HepG2 (cell line): ENCODE results near the gene DMGDH. TPM values are rescaled to one million over a fixed set of nuclear protein-coding genes. Genes with fewer than 3 reads are reported as not detected.

Source experiments
- ATAC-seq: fragments of 200-7000 bp; cut with Tn5 transposase; 3 replicates; pipeline ENCODE4 v1.9.1; 2020; ENCODE audit warnings: mild to moderate bottlenecking, moderate library complexity
- BruUV-seq: library from RNA; stranded (reverse); fragments of 400-500 nt; replicated peaks from 2 replicates; lab custom pipeline; 2021; lab: Mats Ljungman, UMichigan
- CTCF ChIA-PET: fragments of 300-600 bp; formaldehyde crosslinking; extraction: SDS; loops from one replicate; lab custom pipeline; 2021; ENCODE audit warnings: low total read pairs, inconsistent platforms, low intra/inter-chr PET ratio; lab: Yijun Ruan, JAX
- POLR2A ChIA-PET: fragments of 350-600 bp; sonication (Branson Sonifier 250); formaldehyde crosslinking; loops from one replicate; lab custom pipeline; 2020; ENCODE audit warnings: antibody characterized with exemption, inconsistent platforms; lab: Yijun Ruan, JAX
- DNase-seq: peaks from one replicate; pipeline ENCODE4 v3.0.0-alpha.2; 2015; ENCODE audit warnings: low spot score
- FAIRE-seq: peaks from 3 replicates; lab custom pipeline; 2011; peaks lifted over from hg19 to GRCh38; lab: Jason Lieb, UNC
- H2AFZ ChIP-seq: one replicate; pipeline ENCODE4 v1.6.1; 2011; ENCODE audit warnings: low read length, inconsistent platforms
- H3K27ac ChIP-seq: fragments of 300-600 bp; 3 replicates; pipeline ENCODE4 v1.8.0; 2011; ENCODE audit warnings: mixed run types, mild to moderate bottlenecking, mixed read lengths, low read length, inconsistent platforms; ENCODE audit not compliant: insufficient read depth; ENCODE audit errors: extremely low read length
- H3K27me3 ChIP-seq, 2 experiments: fragments of 200-600 bp in 1 of 2; 2 replicates in 1 of 2; 3 replicates in 1 of 2; pipeline versions ENCODE4 v1.6.0 to v1.8.0; 2011; ENCODE audit warnings: low read length in 2 of 2, mild to moderate bottlenecking in 2 of 2, moderate library complexity in 2 of 2, inconsistent platforms in 1 of 2; ENCODE audit not compliant: insufficient read depth in 2 of 2, control insufficient read depth in 1 of 2
- H3K36me3 ChIP-seq, 2 experiments: fragments of 200-600 bp in 1 of 2; replicated peaks in 1 of 2; 2 replicates in 1 of 2; 3 replicates in 1 of 2; pipeline versions ENCODE4 v1.5.1 to v1.8.0; 2011; ENCODE audit warnings: low read length in 2 of 2, inconsistent platforms in 1 of 2; ENCODE audit not compliant: insufficient read depth in 2 of 2, control insufficient read depth in 1 of 2
- H3K4me1 ChIP-seq: 2 replicates; pipeline ENCODE4 v1.5.1; 2012; ENCODE audit warnings: low read length, inconsistent platforms; ENCODE audit not compliant: insufficient read depth
- H3K4me2 ChIP-seq: 2 replicates; pipeline ENCODE4 v1.6.0; 2011; ENCODE audit warnings: low read depth, low read length, inconsistent platforms
- H3K4me3 ChIP-seq, 3 experiments: fragments of 200-600 bp in 1 of 3; sonication (generic), shearing (Covaris generic) in 1 of 3; replicated peaks in 1 of 3; 2 replicates each; pipeline ENCODE4 v1.5.1; 2011 to 2016; ENCODE audit warnings: low read length in 3 of 3, inconsistent platforms in 2 of 3, low read depth in 2 of 3, mild to moderate bottlenecking in 2 of 3, control low read depth in 1 of 3, mixed read lengths in 1 of 3; ENCODE audit not compliant: insufficient read depth in 1 of 3
- H3K79me2 ChIP-seq: one replicate; pipeline ENCODE4 v1.6.1; 2011; ENCODE audit warnings: low read length, inconsistent platforms; ENCODE audit not compliant: insufficient read depth
- H3K9ac ChIP-seq: 2 replicates; pipeline ENCODE4 v1.6.0; 2011; ENCODE audit warnings: mild to moderate bottlenecking, low read depth, low read length, inconsistent platforms; ENCODE audit not compliant: insufficient read depth
- H3K9me3 ChIP-seq: 2 replicates; pipeline ENCODE4 v1.5.1; 2012; ENCODE audit warnings: mild to moderate bottlenecking, low read length
- H4K20me1 ChIP-seq: 2 replicates; pipeline ENCODE4 v1.6.0; 2011; ENCODE audit warnings: inconsistent platforms, mild to moderate bottlenecking, low read length, moderate library complexity; ENCODE audit not compliant: insufficient read depth
- CHCHD3 ChIP-seq: sonication (generic); formaldehyde crosslinking; IDR thresholded peaks from 2 replicates; pipeline ENCODE4 v1.8.0; 2022; ENCODE audit warnings: mild to moderate bottlenecking, missing genetic modification reagents, moderate library complexity
- FOXK2 ChIP-seq: fragments of 450-650 bp; IDR thresholded peaks from 2 replicates; pipeline ENCODE4 v1.6.1; 2016
- HDAC1 ChIP-seq: sonication (generic); formaldehyde crosslinking; IDR thresholded peaks from 2 replicates; pipeline ENCODE4 v1.5.1; 2020; ENCODE audit warnings: mild to moderate bottlenecking, missing genetic modification reagents
- HMG20A ChIP-seq: IDR thresholded peaks from 2 replicates; pipeline ENCODE4 v1.6.1; 2016; ENCODE audit warnings: borderline replicate concordance
- HNF4G ChIP-seq, 2 experiments: sonication (generic) in 1 of 2; formaldehyde crosslinking in 1 of 2; IDR thresholded peaks; 2 replicates each; pipeline versions ENCODE4 v1.4.0 to v1.6.1; 2011 to 2020; ENCODE audit warnings: borderline replicate concordance in 2 of 2, low read depth in 2 of 2, mild to moderate bottlenecking in 2 of 2, low read length in 1 of 2, missing genetic modification reagents in 1 of 2, moderate library complexity in 1 of 2
- ISX ChIP-seq: sonication (generic); formaldehyde crosslinking; conservative IDR thresholded peaks from 2 replicates; pipeline ENCODE4 v1.5.0; 2020; ENCODE audit warnings: missing genetic modification reagents
- MEIS2 ChIP-seq: sonication (generic); formaldehyde crosslinking; IDR thresholded peaks from 2 replicates; pipeline ENCODE4 v1.9.0; 2021; ENCODE audit warnings: mild to moderate bottlenecking, missing genetic modification reagents
- MLLT10 ChIP-seq: sonication (generic); formaldehyde crosslinking; IDR thresholded peaks from 2 replicates; pipeline ENCODE4 v1.4.0; 2020; ENCODE audit warnings: missing genetic modification reagents
- PAXIP1 ChIP-seq: sonication (generic); formaldehyde crosslinking; conservative IDR thresholded peaks from 2 replicates; pipeline ENCODE4 v1.4.0; 2020; ENCODE audit warnings: mild to moderate bottlenecking, missing genetic modification reagents, moderate library complexity
- PITX1 ChIP-seq: sonication (generic); formaldehyde crosslinking; IDR thresholded peaks from 2 replicates; pipeline ENCODE4 v1.5.1; 2020; ENCODE audit warnings: mild to moderate bottlenecking, missing genetic modification reagents
- RXRA ChIP-seq: sonication (generic); formaldehyde crosslinking; IDR thresholded peaks from 2 replicates; pipeline ENCODE4 v1.5.1; 2020; ENCODE audit warnings: missing genetic modification reagents
- SAP130 ChIP-seq: IDR thresholded peaks from 2 replicates; pipeline ENCODE4 v1.6.1; 2016; ENCODE audit warnings: low read depth
- SNAI1 ChIP-seq: sonication (generic); formaldehyde crosslinking; IDR thresholded peaks from 2 replicates; pipeline ENCODE4 v1.5.0; 2020; ENCODE audit warnings: mild to moderate bottlenecking, missing genetic modification reagents, borderline replicate concordance
- SPEN ChIP-seq: sonication (generic); formaldehyde crosslinking; IDR thresholded peaks from 2 replicates; pipeline ENCODE4 v1.5.1; 2020; ENCODE audit warnings: low read depth, mild to moderate bottlenecking, missing genetic modification reagents
- TFE3 ChIP-seq: IDR thresholded peaks from 2 replicates; pipeline ENCODE4 v1.6.1; 2016
- ZFP36L2 ChIP-seq: sonication (generic); formaldehyde crosslinking; IDR thresholded peaks from 2 replicates; pipeline ENCODE4 v1.4.0; 2020; ENCODE audit warnings: missing genetic modification reagents
- ZFX ChIP-seq: sonication (generic); formaldehyde crosslinking; IDR thresholded peaks from 2 replicates; pipeline ENCODE4 v1.4.0; 2020; ENCODE audit warnings: mild to moderate bottlenecking, low read depth, missing genetic modification reagents, moderate library complexity
- ZNF232 ChIP-seq: sonication (generic); formaldehyde crosslinking; IDR thresholded peaks from 2 replicates; pipeline ENCODE4 v1.4.0; 2020; ENCODE audit warnings: missing genetic modification reagents, borderline replicate concordance
- ZNF30 ChIP-seq: sonication (generic); formaldehyde crosslinking; IDR thresholded peaks from 2 replicates; pipeline ENCODE4 v1.5.0; 2020; ENCODE audit warnings: mild to moderate bottlenecking, missing genetic modification reagents
- ZNF501 ChIP-seq: sonication (generic); formaldehyde crosslinking; IDR thresholded peaks from 2 replicates; pipeline ENCODE4 v1.5.1; 2020; ENCODE audit warnings: mild to moderate bottlenecking, moderate library complexity, missing genetic modification reagents
- ZNF605 ChIP-seq: sonication (generic); formaldehyde crosslinking; IDR thresholded peaks from 2 replicates; pipeline ENCODE4 v1.8.0; 2022; ENCODE audit warnings: mild to moderate bottlenecking, missing genetic modification reagents
- ZNF672 ChIP-seq: sonication (generic); formaldehyde crosslinking; IDR thresholded peaks from 2 replicates; pipeline ENCODE4 v1.8.1; 2022; ENCODE audit warnings: missing genetic modification reagents
- WGBS: methylation state at CpG from one replicate; pipeline ENCODE4 v1.1.6; 2017; ENCODE audit warnings: low lambda C conversion rate; 5-methylcytosine and 5-hydroxymethylcytosine counted together
- in situ Hi-C: cut with HindIII; loops from 2 replicates; pipeline ENCODE4 v1.10.0; 2017; ENCODE audit warnings: low pct_unique_long_range_greater_than_20kb; ENCODE audit not compliant: extremely low pct_ligation_motif_present
- intact Hi-C: fragments of 100-400 bp; cut with micrococcal nuclease; formaldehyde crosslinking; loops from one replicate; pipeline ENCODE4 v1.10.0; 2022; ENCODE audit not compliant: unreplicated experiment
- polyA plus RNA-seq, 8 experiments: library from polyadenylated mRNA; depleted of rRNA in 3 of 8; stranded (reverse) in 7 of 8; unstranded in 1 of 8; fragments of >200 nt; fragmentation: Illumina TruSeq in 4 of 8; extraction: Trizol in 4 of 8; gene quantifications; 2 replicates each; pipeline versions ENCODE4 v1.2.1 to v1.2.3, GENCODE V29; 2011 to 2016; ENCODE audit warnings: low read depth in 4 of 8, missing spikeins in 1 of 8, mixed read lengths in 1 of 8; ENCODE audit not compliant: insufficient read depth in 1 of 8
- total RNA-seq, 5 experiments: library from RNA; depleted of rRNA; stranded (reverse); fragments of >200 nt; fragmentation: Illumina TruSeq; extraction: Trizol; gene quantifications; 2 replicates each; pipeline ENCODE4 v1.2.3, GENCODE V29; 2016; ENCODE audit warnings: low read depth in 1 of 5

Gene DMGDH
- total and polyA plus RNA-seq, 2 of the 13 experiments (the other 11 are each of a cell fraction or from before 2014, with no cell fraction given), result 3.6 to 7.9 TPM

- FAIRE-seq, result peak; percentile 55
- Histone ChIP-seq H3K9ac (no peak overlapping the region), H3K27ac (peak overlapping the region; percentile 7), H4K20me1 (no peaks in the 10 kb centered on the region), H3K9me3 (no peaks in the 10 kb centered on the region), H3K4me2 (peak overlapping the region; percentile 75), H3K4me3 (peak overlapping the region in 2 of 3 experiments; percentile 45 to 51; a peak in 3 of 6 replicates), H2AFZ (no peak overlapping the region), H3K27me3 (peaks cover 0 to 15% of the 10 kb centered on the region in 2 experiments; a peak in 4 of 5 replicates), H3K79me2 (no peaks in the 10 kb centered on the region), H3K36me3 (no peaks in the 10 kb centered on the region), H3K4me1 (peaks cover 76% of the 10 kb centered on the region)
- in situ Hi-C loops, result no loop called here
- no TSS peak for BruUV-seq
- ATAC-seq, result peak; percentile 10; the same call in 1 of the 3 replicates
- peak; percentile 29 for DNase-seq
- ChIA-PET CTCF (interaction anchor here (3.1 kb wide), 1 partner anchor 84 kb away, joined by 17 read pairs; no protein-coding TSS in a partner anchor), POLR2A (no interaction called here)
- intact Hi-C loops, result no loop called here
- WGBS, result 3% methylated on average over 8 of the region's 8 CpGs
- TF ChIP-seq RXRA (CRISPR knock-in tag), result peak; percentile 52; the same call in 1 of the 2 replicates
- no peak for TF ChIP-seq MLLT10 (CRISPR knock-in tag)
- TF ChIP-seq ZFP36L2 (CRISPR knock-in tag), result no peak
- TF ChIP-seq CHCHD3 (CRISPR knock-in tag), result no peak
- TF ChIP-seq TFE3 (CRISPR knock-in tag), result peak; percentile 41; the same call in 1 of the 2 replicates
- peak; percentile 68 for TF ChIP-seq SAP130
- no peak for TF ChIP-seq SNAI1 (CRISPR knock-in tag)
- peak; percentile 38; the same call in 1 of the 2 replicates for TF ChIP-seq FOXK2
- 0 out of 2 replicates have a peak, but pooled peaks have one; percentile 17 for TF ChIP-seq HNF4G (IDR thresholded peaks at IDR 0.05; ENCODE audit: borderline replicate concordance, low read depth, low read length)
- TF ChIP-seq HNF4G (CRISPR knock-in tag; IDR thresholded peaks at IDR 0.05; ENCODE audit: borderline replicate concordance, low read depth), result no peak; the same call in 1 of the 2 replicates
- peak; percentile 75 for TF ChIP-seq PAXIP1 (CRISPR knock-in tag)
- TF ChIP-seq ZFX (CRISPR knock-in tag), result peak; percentile 29; the same call in 1 of the 2 replicates
- TF ChIP-seq HDAC1, result peak; percentile 60
- no peak for TF ChIP-seq MEIS2 (CRISPR knock-in tag)
- no peak for TF ChIP-seq ZNF232
- 0 out of 2 replicates have a peak, but pooled peaks have one; percentile 47 for TF ChIP-seq ZNF501 (CRISPR knock-in tag)
- TF ChIP-seq HMG20A (CRISPR knock-in tag), result peak; percentile 11; the same call in 1 of the 2 replicates
- TF ChIP-seq ISX (CRISPR knock-in tag), result no peak
- peak; percentile 49; the same call in 1 of the 2 replicates for TF ChIP-seq ZNF605 (CRISPR knock-in tag)
- TF ChIP-seq PITX1 (CRISPR knock-in tag), result peak; percentile 89
- peak; percentile 35; the same call in 1 of the 2 replicates for TF ChIP-seq SPEN
- TF ChIP-seq ZNF30 (CRISPR knock-in tag), result no peak
- TF ChIP-seq ZNF672 (CRISPR knock-in tag), result no peak
Measured at GRCh38 chr5:79108792-79109191, 39.3 kb upstream of the DMGDH start.
